IPS-18c (cell line): ENCODE results near the gene FOSL1.
A peak's percentile ranks its signal among the peaks of the same experiment; 100 is the strongest.

ENCODE experiments used
- H3K4me3 ChIP-seq: 2 replicates; pipeline ENCODE4 v1.7.0; 2013; ENCODE audit warnings: low read depth, mild to moderate bottlenecking, low read length, moderate library complexity; ENCODE audit not compliant: insufficient read depth
- H3K9me3 ChIP-seq: one replicate; pipeline ENCODE4 v1.6.1; 2013; ENCODE audit warnings: mild to moderate bottlenecking, low read length, moderate library complexity; ENCODE audit not compliant: control insufficient read depth, insufficient read depth

The FOSL1 gene

DNA sequence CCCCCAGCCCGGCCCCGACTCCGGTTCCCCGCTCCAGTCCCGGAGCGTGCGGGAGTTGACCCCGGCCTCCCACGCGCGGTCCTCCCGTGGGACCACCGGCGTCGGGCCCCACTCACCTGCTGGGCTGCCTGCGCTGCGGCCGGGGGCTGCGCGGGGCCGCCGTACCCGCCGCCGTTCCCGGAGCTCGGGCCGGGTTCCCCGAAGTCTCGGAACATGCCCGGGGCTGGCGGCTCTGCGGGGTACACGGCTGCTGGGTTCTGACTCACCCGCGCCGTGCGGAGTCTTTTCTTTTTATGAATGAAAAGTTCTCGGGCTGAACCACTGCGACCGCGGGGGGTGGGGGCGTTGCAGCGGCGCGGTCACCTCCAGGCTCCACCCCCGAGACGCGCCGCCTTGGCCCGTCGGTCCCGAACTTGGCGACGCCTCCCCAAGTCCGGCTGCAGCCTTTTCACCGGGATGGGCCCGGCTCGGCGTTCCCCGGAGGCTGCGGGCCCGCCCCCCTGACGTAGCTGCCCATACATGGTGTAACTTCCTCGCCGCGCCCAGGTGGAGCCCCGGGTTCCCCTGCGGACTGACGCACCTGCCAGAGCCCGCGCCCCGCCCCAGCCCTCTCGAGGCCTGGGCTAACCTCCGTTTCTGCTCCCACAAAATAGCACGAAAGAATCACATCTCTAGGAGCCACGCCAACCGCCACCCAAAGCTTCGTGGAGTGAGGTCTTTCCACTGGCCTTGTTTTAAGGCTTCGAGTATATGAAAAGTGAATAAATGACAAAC lies at the start of gene FOSL1:
Gene FOSL1 (minus strand): TSS at position 264 of the 774 bp plus-strand sequence. CDS start 49 bp downstream, at position 215.
- Histone ChIP-seq H3K9me3 (no peaks in the 10 kb centered on the region), H3K4me3 (peak within 1 kb of the TSS; percentile 61)

DNA sequence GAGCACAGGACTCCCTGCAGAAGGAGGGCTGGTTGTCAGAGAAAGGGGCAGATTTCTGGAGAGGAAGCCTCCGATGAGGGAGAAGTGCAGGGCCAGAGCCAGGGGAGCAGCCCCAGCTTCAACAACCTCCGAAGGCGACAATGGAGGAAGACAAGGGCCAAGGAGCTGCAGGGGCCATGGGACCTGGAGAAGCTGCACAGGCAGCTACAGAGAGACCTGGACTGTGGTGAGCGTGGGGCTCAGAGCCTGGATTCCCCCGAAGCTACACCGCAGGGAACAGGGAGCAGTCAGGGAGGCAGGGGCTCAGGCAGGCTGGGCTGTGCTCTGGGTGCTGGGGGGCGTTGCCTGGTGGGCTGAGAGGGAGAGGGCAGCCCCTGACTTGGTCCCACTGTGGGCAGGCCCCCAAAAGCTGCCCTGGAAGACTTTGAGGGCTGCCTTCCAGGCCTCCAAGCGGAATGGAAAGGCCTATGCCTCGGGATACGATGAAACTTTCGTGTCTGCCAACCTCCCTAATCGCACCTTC lies 47.5 kb upstream of the FOSL1 start:
- Histone ChIP-seq H3K9me3 (no peaks in the 10 kb centered on the region), H3K4me3 (no peak overlapping the region)

DNA sequence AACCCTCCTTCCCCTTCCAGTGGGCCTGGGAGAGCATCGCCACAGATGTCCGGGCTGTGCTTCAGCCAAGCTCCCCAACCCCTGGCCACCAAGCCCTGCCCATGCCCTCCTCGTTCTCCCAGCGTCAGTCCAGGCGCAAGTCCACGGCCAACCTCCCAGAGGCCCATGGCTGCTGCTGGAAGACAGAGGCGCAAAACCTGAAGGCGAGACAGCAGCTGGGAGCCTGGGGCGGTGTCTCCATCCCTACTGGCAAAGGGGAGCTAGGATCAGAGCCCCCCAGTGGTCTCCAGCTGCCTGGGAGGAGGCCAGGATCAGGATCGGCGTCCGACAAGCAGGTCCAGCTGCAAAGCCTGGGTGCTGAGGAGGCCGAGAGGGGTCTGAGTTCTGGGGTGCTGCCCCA lies 46.9 kb upstream of the FOSL1 start:
- Histone ChIP-seq H3K4me3 (no peak overlapping the region), H3K9me3 (no peaks in the 10 kb centered on the region)

DNA sequence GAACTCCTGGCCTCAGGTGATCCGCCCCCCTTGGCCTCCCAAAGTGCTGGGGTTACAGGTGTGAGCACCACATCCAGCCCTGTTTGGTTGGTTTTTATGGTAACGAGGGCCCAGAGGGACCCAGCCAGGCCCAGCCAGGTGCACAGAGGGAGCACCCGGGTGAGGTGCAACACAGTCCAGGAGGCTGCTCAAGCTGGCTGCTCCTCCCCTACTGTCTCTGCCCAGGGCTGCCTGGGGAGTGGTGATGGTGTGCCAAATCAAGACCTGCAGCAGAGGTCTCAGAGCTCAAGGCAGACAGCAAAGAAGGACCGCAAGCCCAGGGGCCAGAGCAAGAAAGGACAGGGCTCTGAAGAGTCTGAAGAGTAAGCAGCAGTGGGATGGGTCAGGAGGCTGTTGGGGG lies 46.5 kb upstream of the FOSL1 start:
- Histone ChIP-seq H3K9me3 (no peaks in the 10 kb centered on the region), H3K4me3 (no peak overlapping the region)

DNA sequence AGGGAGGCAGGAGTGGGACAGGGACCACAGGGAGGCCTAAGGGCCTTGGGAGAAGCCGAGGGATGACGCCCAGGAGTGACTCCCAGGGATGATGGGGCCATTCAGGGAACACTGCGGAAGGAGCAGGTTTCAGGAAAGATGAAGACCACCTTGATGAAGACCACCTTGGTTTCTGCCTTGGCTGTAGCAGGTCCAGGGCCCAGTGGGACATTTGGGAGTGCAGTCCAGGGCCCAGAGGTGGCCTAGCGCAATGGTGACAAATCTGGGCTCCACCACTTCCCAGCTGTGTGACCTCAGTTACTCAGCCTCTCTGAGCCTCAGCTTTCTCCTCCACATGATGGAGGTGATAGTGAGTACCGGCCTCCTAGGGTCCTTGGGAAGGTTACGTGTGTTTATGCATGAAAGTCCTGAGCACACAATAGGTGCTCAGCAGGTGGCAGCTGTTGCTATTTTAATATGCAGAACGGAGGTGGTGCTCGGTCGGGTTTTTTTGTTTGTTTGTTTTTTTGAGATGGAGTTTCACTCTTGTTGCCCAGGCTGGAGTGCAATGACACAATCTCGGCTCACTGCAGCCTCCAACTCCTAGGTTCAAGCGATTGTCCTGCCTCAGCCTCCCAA lies 45.9 kb upstream of the FOSL1 start:
- Histone ChIP-seq H3K4me3 (peak overlapping the region; percentile 44), H3K9me3 (no peaks in the 10 kb centered on the region)

DNA sequence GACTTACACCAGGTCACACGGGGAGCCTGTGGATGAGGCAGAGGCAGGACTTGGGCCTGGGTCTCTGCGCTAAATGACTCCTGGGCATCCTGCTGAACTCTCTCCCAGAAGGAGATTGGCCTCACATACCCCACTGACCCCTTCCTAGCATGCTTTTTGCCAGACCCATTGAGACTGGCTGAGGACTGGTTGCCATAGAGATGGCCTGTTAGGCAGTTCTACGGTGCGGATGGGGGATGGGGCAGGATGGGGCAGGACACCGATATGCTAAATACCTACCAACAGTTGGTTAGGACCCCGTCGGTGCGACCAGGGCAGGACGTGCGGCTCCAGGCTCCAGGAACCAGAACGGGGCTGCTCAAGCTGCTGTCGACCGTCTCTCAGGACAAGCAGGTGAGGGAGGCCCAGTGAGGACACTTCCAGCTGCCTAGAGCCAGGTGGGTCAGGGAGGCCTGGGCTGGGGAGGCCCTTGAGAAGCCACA lies 45.3 kb upstream of the FOSL1 start, which contains the start of gene TSGA10IP:
Gene TSGA10IP (plus strand): TSS at position 51 of the 482 bp plus-strand sequence. CDS start 196 bp downstream, at position 247.
- Histone ChIP-seq H3K4me3 (peak within 1 kb of the TSS; percentile 44), H3K9me3 (no peaks in the 10 kb centered on the region)

DNA sequence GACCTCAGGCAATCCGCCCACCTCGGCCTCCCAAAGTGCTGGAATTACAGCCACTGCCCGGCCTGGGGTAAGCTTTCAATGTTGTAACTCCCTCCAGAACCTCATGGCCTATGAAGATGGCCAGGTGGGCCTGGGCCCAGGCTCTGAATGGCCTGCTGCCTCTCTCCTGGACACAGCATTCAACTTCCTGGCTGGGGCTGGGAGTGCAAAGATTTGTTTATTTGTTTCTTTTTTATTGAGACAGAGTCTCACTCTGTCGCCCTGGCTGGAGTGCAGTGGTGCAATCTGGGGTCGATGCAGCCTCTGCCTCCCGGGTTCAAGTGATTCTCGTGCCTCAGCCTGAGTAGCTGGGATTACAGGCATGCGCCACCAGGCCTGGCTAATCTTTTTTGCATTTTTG lies 44.6 kb upstream of the FOSL1 start:
- Histone ChIP-seq H3K4me3 (no peak overlapping the region), H3K9me3 (no peaks in the 10 kb centered on the region)

DNA sequence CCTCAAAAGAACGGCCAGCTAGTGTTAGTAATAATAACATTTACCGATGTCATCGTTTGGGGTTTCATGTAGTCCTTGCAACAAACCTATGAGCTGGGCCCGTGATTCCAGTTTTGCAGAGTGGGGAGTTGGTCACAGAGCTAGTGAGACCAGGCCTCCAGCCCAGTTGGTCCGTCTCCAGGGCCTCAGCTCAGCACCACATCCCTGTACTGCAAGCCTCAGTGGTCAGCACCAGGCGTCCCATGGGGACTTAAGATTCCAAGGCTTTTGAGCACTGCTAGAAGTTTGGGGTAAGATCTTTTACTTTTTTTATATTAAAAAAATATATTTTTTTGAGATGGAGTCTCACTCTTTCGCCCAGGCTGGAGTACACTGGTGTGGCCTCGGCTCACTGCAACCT lies 44.0 kb upstream of the FOSL1 start:
- no peaks in the 10 kb centered on the region for H3K9me3 ChIP-seq
- H3K4me3 ChIP-seq: no peak overlapping the region

DNA sequence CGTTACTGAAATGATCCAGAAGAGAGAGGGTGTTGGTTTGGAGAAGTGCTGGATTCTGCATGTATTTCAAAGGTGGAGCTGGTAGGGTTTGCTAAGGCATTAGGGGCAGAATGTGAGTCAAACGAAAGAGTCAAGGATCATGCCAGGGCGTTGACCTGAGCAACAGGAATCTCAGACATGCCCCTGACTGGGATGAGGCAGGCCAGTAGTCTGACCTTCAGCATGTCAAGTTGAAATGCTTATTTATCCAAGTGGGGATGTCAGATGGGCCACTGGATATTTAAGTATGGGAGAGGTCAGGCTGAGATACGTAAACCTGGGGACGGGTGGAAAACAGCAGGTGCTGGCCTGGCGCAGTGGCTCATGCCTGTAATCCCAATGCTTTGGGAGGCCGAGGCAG lies 42.3 kb upstream of the FOSL1 start:
- no peaks in the 10 kb centered on the region for H3K9me3 ChIP-seq
- no peak overlapping the region for H3K4me3 ChIP-seq

DNA sequence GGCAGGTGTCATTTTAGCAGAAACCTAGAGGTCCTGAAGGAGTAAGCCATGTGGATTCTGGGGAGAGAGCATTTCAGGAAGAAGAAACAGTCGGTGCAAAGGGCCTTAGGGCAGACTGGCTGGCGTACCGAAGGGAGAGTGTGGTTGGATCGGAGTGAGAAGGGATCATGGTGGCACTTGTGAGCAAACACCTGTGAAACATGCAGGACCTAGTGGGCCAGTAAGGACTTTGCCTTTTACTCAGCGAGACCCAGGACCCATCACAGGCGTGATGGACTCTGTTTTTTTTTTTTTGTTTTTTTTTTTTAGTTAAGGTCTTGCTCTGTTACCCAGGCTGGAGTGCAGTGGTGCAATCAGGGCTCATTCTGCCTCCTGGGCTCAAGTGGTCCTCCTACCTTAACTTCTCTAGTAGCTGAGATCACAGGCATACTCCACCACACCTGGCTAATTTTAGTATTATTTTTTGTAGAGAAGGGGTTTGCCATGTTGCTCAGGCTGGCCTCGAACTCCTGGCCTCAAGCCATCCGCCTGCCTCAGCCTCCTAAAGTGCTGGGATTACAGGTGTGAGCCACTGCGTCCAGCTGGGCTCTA lies 41.6 kb upstream of the FOSL1 start:
- Histone ChIP-seq H3K4me3 (no peak overlapping the region), H3K9me3 (no peaks in the 10 kb centered on the region)

DNA sequence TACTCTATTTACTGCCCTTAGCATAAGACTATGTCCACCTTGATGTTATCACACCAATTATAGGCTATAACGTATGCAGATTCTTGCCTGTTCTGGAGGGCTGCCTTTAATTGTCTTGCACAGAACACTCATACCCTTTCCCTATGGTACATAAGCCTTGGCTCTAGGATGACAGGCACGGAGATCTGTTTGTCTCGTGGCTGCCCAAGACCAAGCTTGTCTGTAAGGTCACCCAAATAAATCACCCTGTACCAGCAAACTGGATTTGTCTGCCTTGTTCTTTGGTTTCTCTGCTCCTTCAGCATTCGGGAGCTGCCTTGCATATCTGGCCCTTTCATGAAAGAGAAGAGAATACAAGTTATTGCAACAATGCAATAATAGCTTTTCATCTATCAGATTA lies 37.6 kb upstream of the FOSL1 start:
- H3K9me3 ChIP-seq: no peaks in the 10 kb centered on the region
- H3K4me3 ChIP-seq: no peak overlapping the region

DNA sequence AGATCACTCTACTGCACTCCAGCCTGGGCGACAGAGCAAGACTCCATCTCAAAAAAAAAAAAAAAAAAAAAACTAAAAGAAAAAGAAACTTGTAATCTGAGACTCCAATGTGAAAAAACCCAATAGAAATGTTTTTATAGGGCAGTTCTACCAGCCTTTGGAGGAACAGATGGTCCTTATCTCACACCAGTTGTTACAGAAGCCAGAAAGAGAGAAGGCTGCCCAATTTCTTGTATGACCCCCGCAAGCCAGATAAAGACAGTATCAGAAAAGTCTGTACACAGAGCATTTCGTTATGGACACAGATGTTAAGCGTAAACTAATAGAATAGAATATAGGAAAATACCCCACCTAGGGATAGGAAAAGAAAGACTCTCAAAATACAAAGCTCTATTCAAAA lies 33.8 kb upstream of the FOSL1 start:
- H3K9me3 ChIP-seq: no peaks in the 10 kb centered on the region
- no peak overlapping the region for H3K4me3 ChIP-seq

DNA sequence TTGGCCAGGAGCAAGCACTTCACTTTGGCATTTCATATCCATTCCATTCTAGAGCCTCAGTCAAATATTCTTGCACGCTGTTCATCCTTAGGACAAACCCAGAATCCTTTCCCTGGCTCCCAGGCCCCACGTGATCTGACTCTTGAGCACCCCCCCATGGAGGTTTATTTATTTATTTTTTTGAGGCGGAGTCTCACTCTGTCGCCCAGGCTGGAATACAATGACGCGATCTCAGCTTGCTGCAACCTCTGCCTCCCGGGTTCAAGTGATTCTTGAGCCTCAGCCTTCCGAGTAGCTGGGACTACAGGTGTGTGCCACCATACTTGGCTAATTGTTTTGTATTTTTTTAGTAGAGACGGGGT lies 32.4 kb upstream of the FOSL1 start:
- Histone ChIP-seq H3K9me3 (no peaks in the 10 kb centered on the region), H3K4me3 (peak overlapping the region; percentile 9; the same call in 1 of the 2 replicates)

DNA sequence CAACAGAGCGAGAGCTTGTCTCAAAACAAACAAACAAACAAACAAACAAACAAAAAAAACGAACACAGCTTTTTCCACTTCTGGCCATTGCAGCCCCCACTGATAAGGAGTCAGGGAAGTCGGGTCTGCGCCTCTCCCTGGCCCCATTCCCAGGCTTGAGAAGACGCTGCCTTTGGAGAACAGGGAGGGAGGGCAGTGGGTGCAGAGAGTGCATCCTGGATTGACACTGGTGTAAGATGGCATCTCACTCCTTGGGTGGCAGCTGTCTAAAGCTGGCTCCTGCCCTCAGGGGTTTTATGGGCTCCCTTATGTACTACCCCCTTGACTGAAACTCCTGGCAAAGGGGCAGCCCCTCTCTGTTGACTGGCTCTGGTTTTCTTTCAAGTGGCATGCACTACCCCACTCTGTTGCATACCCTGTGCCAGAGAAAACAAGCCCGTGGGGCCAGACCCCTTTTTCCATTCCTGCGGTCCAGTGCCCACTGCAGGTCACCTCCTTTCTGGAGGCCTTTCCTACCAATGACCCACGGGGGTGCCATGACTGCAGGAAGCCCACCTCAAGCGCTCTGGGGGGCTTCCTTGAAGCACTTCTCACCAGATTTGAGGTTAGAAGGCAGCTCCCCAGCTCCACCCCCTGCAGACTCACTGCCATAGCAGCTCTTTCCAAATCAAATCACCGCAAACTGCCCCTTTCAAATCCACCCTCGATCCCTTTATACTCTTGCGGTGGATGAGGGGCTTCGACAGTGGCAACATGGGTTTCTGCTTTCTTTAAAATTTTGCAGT lies 31.8 kb upstream of the FOSL1 start:
- H3K4me3 ChIP-seq: peak overlapping the region; percentile 9; the same call in 1 of the 2 replicates
- H3K9me3 ChIP-seq: no peaks in the 10 kb centered on the region

DNA sequence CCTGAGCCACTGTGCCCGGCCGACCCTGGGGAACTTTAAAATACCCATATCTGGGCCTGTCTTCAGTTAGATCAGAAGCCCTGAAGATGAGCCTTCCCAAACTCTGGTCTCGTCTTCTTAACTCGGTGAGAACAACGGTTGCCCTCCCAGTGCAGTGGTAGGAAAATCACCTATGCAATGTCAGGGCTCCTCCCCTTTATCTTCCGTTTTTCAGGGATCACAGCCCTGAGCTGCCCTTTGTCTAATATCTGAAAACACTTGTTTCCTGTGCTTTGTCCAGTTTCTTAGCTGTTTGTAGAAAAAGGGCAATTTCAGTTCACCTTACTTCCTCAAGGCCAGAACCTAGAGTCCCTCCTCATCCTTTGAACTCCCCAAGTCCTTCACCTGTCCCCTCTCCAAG lies 28.5 kb upstream of the FOSL1 start:
- H3K9me3 ChIP-seq: no peaks in the 10 kb centered on the region
- no peak overlapping the region for H3K4me3 ChIP-seq

DNA sequence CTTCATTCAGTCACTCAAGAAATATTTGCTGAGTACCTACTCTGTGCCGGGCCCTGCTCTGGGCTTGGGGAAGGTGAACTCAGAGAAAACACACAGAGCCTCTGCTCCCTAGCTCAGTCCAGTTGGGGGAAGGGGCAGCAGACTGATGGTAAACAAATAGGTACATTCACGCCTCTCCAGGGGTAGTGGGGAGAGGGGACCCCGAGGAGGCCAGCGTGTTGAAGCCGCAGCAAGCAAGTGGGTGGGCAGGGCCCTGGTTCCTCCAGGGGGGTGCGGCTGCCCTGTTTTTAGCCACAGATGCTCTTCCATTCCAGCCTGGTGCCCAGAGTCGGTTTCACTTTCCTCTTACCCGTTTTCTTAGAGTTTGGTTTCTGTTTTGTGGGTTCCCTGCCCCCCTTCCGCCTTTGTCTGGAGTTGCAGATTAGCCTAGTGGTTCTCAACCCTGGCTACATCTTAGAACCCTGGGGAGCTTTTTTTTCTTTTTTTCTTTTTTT lies 27.8 kb upstream of the FOSL1 start:
- no peak overlapping the region for H3K4me3 ChIP-seq
- no peaks in the 10 kb centered on the region for H3K9me3 ChIP-seq

DNA sequence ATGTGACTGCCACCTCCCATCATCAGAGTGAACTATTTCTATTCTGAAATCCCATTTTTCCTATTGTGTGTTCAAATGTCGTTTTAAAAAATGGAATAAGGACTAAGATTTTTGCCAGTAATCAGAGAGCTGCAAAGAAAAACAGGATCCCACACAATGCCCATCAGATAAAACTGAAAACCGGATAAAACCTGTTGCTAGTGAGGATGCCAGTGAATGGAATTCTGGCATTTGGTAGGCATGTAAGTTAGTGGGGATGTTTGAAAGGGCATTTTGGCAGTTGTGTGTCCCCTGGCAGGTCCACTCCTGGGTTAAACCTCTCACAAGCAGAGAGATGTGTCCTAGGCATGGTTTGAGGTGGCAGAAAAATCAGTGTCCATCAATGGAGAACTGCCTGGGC lies 25.2 kb upstream of the FOSL1 start:
- no peak overlapping the region for H3K4me3 ChIP-seq
- no peaks in the 10 kb centered on the region for H3K9me3 ChIP-seq
